ENCODE data around the gene UNC80.

UNC80 gene

DNA sequence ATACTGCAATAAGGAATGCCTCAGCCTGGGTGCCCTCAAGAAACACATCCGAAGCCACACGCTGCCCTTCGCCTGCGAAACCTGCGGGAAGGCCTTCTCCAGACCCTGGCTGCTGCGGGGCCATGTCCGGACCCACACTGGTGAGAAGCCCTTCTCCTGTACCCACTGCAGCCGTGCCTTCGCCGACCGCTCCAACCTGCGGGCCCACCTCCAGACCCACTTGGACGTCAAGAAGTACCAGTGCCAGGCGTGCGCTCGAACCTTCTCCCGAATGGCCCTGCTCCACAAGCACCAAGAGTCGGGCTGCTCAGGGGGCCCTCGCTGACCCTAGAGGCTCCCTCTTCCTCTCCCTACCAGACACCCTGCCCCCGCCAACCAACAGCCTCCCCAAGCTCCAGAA is 37.6 kb downstream of the UNC80 start:
- no peak for DNase-seq (ENCODE audit: low read depth, low spot score)

DNA sequence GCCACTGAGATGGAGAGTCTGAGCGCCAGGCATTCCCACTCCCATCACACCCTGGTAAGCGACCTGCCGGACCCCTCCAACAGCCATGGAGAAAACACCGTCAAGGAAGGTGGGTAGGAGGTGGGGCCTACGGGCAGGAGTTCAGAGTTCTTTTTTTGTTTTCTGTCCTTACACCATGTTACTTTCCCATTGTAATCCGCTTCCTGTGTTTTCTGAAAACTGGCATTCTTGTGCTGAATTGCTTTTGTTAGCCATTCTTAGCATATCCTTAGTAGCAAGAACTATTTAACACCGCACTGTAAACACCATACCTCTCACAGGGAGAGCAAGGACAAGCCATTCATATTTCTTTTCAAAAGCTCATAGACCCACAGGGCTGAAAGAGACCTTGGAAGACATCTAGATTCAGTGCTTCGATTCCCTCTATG is 46.2 kb downstream of the UNC80 start:
- peak; percentile 38 for DNase-seq (ENCODE audit: low read depth, low spot score)

DNA sequence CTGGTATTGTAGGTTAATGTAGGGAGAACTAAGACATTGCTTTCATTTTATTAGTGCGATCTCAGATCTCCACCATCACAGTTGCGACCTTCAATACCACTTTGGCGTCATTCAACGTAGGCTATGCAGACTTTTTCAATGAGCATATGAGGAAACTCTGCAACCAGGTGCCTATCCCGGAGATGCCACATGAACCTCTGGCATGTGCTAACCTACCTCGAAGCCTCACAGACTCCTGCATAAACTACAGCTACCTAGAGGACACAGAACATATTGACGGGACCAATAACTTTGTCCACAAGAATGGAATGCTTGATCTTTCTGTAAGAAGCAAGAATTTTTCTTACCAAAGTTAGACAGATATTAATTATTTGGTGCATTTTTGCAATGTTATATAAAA is 47.3 kb downstream of the UNC80 start:
- no peak for DNase-seq (ENCODE audit: low read depth, low spot score)

DNA sequence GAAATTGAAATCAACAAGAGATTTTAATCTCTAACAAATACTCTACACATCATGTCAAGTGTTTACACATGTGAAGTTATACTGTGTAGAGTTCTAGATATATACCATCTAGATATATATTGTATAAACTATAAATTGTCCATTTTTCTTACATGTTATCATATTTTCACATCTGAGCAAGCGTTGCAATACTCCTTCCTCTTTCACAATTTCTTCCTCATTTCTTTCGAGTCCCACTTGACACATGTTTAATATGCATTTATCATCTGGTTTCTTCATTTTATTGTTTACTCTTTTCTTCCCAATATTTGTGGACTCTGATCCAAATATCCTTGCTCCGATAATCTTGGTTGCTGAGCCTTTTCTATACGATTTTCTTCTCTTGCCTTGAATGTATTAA is 50.2 kb downstream of the UNC80 start:
- DNase-seq (ENCODE audit: low read depth, low spot score), result no peak

DNA sequence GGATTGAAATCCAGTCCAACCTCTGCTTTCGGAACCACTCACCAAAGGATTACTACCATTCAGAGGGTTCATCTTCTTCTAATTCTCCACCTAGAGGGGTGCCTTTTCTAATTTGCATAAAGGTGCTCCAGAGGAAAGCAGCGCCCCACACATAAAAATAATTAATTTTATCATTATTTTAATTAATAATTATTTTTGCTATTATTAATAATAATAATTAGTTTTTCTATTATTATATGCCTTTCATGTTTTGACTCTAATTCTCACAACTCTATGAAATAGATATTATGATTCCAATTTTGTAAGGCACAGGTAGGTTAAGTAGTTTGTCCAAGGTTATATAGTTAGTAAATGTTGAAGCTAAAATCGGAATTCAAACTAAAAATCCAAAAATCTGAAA is 51.9 kb downstream of the UNC80 start:
- no peak for DNase-seq (ENCODE audit: low read depth, low spot score)

DNA sequence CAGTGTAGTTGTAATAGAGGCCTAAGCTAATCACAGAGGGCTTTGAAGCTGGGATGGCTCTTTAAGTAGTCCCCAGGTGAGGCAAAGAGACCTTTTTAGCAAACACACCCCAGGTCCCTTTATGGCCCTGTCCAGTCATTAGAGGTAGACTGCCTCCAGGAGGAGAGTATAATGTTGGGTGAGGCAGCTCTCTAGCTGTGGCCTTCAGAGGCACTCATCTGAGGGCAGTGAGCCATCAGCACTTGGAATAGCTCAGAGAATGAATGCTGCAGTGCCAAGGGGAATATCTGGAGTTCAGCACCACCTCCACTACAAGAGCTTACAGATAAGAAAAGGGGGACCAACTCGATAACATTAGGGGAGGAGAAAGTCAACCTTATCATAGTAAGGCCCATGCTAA is 52.8 kb downstream of the UNC80 start:
- DNase-seq (ENCODE audit: low read depth, low spot score), result no peak

DNA sequence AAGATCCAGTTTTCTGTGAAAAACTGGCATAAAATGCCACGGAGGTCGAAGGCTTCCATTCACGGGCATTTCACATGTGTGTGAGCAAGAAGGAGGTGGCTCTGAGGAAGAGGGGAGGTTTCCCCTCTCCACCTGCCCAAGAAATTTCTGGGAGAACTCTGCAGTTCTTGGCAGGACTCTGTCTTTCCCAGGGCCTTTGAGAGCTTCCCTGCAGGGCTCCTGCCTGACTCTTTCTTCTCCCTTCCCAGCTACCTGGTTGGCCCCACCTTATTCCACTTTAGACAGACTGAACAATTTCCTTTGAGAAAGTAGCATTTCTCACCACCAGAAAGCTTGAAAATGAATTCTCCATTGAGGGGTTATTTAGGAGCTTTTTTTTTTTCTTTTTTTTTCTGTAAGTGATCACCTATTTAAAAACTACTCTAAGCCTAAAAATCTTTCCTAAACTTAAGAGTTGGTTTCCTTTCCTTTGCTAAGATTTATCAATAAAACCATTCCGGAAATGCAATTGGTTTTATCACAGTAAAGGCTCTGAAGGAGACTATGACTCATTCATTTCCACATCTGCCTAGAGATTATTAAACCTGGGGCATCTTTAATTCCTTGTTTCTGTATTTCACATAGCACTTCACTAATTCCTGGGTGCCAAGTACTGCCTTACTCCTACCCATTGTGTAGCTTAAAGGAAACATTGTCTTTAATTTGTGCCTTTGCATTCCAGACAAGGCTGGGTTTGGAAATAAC is 59.3 kb downstream of the UNC80 start:
- no peak for DNase-seq (ENCODE audit: low read depth, low spot score)

DNA sequence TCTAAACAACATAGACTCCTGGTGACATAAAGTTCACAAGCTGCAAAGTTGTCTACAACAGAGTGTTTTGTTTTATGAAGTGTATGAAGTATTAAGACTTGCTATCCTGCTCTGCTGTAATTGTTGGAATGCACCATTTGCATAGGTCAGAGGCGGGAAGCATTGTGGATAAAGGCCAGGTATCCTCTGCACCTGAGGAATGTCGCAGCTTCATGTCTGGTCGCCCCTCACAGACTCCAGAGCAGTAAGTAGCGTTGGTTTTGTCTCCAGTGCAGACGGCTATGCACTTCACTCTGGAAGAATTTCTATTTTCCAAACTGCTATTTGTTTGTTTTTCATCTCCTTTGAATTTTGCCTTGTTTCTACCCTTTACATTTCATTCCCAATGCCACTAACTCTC is 63.1 kb downstream of the UNC80 start:
- DNase-seq (ENCODE audit: low read depth, low spot score), result no peak

DNA sequence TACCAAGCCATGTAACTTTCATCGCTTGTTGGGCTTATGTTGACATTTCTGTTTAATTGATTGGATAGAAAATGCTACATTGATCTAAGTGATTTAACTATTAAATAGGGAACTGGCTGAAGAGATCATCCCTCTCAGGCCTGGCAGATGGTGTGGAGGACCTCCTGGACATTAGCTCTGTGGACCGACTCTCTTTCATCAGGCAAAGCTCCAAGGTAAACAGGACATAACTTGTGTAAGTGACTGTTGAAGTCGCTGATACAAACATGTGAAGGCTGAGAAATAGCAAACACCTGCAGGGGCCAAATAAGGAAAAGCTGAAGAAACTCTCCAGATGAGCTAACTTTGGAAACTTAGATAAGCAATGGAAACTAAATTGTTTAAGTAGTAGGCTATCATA is 68.8 kb downstream of the UNC80 start:
- no peak for DNase-seq (ENCODE audit: low read depth, low spot score)

DNA sequence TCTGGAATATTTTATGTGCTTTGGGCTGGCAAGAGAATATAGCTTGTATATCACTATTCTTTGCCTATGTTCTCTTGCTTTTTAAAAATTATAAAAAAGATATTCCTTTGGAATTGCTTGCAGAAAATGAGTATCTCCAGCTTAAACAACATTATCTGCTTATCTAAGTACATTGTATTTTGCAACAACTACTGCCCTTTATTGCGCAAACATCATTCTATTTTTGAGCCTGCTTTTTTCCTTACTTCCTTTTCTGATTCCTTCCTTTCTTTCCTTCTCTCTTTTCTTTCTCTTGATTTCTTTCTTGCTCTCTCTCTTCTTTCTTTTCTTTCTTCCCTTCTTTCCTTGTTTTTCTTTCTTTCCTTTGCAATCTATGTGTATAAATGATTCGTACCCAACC is 74.0 kb downstream of the UNC80 start:
- no peak for DNase-seq (ENCODE audit: low read depth, low spot score)

DNA sequence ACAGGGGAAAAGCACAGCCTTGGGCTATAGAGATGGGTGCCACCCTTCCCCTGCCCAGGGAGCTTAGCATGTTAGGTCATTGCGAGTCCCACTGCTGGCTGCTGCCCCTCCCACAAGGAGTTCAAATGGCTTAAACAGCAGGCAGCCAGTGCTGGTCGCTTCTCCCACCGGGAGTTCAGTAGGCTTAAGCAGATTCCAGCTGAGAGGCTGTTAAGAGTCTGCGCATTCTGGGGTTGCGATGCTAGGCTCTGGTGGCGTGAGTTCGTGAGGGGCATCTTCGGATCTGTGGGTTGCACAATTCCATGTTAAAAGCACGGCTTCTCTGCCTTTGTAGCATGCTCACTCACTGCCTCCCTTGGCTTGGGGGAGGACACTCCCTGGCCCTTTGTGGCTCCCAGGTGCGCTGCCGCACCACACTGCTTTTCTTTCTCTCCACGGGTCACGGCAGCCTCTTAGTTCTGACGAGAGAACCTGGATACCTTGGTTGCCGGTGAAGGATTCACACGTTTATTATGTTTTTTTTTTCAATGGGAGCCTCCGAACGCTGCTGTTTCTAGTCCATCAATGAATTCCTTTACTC is 93.2 kb downstream of the UNC80 start:
- DNase-seq (ENCODE audit: low read depth, low spot score), result no peak

DNA sequence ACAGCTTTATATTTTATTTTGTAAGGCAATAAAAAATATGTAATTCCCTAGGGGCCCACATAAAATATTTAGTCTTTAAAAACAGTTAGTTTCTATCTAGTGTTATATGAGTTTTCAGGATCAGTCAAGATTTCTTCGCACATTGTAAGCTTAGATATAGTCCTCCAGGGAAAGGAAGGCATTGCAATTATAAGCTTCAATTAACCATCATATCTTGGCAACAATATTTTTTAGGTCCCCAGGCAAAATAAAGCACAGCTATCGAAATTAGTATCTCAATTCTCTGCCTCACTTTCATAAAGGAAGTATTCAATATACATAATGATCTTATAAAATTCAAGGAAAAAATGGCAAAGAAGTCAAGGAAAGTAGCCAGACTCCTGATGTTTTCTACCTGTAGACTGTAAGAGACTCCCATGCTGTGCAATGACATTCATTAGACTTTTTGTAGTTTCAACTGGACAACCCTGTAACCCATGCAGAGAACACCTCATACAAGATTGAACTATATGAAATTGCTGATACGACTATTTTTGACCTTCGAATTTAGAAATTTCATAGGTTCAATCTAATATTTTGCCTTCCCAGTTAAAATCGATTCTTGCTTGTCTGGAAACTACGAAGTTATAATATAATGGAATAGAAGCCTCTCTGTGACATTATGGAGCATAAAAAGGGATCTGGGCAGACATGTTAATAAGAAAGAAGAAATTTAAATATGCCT is 96.8 kb downstream of the UNC80 start:
- DNase-seq (ENCODE audit: low read depth, low spot score), result no peak

DNA sequence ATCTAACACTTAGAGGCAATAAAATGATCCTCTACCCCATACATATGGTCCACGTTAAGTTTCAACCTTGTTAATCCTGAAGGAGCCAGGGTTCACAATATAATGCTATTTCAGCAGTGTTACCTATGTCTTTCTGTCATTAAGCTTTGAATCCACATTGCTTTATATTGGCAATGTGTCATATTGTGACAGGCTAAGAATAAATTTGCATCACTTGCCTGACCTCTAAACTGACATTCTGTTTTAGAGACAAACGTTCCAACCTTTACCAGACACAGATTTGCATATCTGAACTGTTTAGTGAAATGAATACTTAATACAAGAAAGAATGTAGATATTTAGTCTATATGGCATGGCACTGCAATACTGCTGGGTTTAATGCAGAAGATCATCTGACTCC is 98.4 kb downstream of the UNC80 start:
- DNase-seq (ENCODE audit: low read depth, low spot score), result no peak

DNA sequence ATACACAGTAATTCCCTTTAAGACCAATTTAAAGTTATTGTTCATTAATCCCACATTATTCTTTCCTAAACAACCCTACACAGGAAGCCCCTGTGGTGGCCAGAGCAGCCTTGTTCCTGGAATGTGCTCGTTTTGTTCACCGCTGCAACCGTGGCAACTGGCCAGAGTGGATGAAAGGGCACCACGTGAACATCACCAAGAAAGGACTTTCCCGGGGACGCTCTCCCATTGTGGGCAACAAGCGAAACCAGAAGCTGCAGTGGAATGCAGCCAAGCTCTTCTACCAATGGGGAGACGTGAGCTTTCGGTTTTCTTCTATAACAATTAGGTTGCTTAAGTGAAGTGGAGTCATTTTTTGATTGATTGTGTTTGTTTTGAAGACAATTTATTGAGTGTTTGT is 101.0 kb downstream of the UNC80 start:
- DNase-seq (ENCODE audit: low read depth, low spot score), result peak; percentile 98

DNA sequence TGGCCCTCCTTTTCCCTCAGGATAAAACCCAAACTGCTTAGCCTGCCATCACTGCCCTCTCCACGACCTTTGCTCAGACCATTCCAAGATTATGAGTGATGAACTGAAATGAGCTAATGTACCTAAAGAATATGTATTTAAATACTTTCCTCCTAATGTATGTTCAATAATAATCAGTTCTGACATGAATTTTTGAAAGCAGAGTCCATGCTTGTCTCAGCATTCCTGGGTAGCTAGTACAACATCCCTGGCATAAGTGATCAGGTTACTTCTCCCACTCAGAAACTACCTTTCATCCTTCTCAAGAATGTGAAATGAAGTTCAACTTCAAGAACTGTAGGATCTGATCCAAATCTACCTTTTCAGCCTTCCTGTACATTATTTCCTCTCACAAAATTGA is 103.6 kb downstream of the UNC80 start:
- peak; percentile 3 for DNase-seq (ENCODE audit: low read depth, low spot score)

DNA sequence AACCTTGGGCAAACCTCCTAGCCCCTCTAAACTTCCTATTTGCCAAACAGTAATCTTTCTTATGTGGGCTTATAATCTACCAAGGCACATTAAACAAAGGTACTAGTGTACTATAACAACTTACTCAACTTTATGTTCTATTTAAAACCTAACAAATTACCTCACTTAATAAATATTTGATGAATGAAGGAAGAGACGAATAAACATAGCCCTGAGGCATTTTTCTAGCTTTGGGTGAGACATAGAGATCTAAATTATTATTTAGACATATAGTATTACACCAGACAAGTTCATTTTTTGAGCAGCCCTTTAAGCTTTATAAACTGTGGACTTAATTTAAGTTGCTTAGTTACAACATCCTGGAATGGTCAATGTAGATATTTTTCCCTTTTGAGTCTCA is 104.6 kb downstream of the UNC80 start:
- DNase-seq (ENCODE audit: low read depth, low spot score), result peak; percentile 5

DNA sequence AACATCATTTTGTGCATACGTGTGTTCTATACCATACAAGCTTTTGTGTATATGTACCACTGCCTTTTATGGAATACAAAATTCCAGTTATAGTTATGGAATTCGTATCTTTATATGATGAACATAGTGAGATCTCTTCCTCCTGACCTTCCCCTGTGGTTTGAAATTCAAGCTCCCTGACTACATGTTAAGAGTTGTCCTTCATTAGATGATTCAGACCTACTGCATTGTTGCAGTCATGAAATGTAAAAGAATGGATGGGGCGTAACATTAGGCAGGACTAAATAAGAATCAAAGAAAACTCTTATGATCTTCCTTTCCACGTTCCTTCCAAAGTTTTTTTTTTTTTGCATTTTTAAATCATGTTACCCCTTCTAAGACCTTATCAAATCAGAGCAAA is 107.1 kb downstream of the UNC80 start:
- DNase-seq (ENCODE audit: low read depth, low spot score), result no peak

DNA sequence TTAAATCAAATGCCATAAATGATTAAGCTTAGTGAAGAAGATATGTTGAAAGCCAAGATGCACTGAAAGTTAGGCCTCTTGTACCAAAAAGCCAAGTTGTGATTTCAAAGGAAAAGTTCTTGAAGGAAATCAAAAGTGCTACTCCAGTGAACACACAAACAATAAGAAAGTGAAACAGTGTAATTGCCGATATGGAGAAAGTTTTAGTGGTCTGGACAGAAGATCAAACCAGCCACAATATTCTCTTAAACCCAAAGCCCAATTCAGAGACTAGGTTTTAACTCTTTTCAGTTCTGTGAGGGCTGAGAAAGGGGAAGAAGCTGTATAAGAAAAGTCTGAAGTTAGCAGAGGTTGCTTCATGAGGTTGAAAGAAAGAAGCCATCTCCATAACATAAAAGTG is 129.0 kb downstream of the UNC80 start:
- no peak for DNase-seq (ENCODE audit: low read depth, low spot score)

DNA sequence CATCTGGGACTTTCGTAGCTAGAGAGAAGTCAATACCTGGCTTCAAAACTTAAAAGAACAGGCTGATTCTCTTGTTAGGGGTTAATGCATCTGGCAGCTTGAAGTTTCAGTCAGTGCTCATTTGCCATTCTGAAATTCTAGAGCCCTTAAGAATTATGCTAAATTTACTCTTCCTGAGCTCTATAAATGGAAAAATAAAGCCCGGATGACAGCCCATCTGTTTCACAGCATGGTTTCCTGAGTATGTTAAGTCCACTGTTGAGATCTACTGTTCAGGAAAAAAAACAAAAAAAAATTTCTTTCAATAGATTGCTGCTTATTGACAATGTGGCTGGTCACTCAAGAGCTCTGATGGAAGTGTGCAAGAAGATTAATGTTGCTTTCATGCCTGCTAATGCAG is 129.5 kb downstream of the UNC80 start:
- DNase-seq (ENCODE audit: low read depth, low spot score), result no peak

DNA sequence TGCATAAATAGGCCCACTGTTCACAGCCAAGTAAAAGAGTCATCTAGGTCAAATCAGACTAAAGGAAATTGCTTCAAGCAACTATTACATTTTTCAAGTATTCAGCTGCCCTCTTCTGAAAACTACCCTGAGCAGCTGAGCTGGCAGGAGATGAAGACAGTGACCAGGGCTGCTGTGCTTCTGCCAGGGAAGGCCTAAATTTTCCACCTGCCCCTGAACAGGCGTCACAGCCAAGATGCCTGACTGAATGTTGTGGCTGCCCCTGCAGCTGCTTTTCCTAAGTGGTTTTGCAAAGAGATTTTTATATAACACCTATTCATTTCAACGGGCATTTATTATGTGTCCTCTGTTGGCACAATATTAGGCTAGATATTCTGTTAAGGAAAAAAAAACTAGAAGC is 134.1 kb downstream of the UNC80 start:
- no peak for DNase-seq (ENCODE audit: low read depth, low spot score)

DNA sequence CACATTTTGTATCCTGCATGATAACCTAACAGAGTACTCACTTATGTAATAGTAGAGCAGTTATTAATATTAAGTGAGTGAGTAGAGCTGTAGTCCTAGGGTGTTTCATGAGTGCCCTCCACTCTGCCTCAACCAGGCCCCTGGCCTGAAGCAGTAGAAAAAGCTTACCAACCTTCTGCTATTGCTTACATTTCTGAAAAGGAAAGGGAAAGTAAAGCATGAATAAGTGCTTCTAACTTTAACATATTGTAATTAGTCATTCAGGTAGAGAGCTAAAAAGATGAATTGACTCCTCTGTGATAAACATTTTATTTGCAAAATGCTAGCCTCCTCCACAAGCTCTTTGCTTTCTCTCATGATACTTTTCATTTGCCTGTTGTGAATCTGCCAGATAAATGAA is 136.1 kb downstream of the UNC80 start:
- DNase-seq (ENCODE audit: low read depth, low spot score), result no peak

DNA sequence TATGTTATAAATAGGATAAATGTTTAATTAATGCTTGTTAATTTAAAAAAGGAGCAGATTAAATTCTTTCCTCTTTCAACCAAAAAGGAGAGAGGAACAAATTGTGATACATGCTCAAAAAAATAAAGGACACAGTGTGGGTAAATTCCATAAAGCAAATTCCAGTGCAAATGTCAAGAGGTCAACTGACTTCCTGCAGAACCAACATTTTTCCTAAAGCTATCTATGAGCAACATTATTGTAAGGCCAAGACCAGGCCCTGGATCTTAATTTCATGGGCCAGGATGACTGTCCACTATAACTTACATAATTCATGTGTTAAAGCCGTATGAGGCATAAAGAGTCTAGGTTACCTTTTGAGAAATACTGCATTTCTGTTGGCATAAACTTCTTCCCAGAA is 136.9 kb downstream of the UNC80 start:
- DNase-seq (ENCODE audit: low read depth, low spot score), result no peak

DNA sequence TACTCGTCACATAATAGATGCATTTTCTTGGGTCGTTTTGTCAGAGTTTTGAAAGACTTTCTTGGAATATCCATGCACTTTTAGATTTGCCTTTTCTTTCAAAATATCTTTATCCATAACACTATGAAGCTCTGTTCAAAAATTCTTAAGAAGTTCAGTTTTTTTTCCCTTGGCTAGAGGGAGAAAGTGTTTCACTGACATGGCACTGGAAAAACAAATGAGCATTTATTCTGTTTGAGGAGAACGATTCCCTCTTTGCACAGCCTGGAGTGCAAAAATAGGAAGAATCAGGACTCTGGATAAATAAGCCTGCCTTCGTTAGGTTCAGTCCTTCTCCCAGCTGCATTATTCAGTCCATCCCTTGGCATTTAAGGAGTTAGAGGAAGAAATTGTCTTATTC is 139.9 kb downstream of the UNC80 start:
- DNase-seq (ENCODE audit: low read depth, low spot score), result no peak

All from astrocyte of the hippocampus (primary cell).